ENCODE measurements around the gene KIFBP.

DNA sequence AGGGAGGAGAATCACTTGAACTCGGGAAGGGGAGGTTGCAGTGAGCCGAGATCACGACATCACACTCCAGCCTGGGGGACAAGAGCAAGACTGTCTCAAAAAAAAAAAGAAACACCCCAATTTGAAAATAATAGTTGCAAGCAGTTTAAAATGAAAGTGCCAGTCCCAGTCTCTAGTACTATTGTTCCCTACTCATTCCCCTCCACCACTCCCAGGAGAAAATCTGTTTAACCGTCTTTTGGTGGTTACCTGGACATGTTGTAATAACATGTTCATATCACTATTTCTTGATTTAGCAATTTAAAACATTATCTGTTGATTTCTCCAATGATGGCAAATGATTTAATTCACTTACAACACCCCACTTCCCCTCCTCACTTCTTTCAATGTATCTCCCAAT lies 44.7 kb downstream of the KIFBP start:
- TF ChIP-seq, protein P1, sequence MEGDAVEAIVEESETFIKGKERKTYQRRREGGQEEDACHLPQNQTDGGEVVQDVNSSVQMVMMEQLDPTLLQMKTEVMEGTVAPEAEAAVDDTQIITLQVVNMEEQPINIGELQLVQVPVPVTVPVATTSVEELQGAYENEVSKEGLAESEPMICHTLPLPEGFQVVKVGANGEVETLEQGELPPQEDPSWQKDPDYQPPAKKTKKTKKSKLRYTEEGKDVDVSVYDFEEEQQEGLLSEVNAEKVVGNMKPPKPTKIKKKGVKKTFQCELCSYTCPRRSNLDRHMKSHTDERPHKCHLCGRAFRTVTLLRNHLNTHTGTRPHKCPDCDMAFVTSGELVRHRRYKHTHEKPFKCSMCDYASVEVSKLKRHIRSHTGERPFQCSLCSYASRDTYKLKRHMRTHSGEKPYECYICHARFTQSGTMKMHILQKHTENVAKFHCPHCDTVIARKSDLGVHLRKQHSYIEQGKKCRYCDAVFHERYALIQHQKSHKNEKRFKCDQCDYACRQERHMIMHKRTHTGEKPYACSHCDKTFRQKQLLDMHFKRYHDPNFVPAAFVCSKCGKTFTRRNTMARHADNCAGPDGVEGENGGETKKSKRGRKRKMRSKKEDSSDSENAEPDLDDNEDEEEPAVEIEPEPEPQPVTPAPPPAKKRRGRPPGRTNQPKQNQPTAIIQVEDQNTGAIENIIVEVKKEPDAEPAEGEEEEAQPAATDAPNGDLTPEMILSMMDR (IDR thresholded peaks at IDR 0.05), result no peak
- no peak for TF ChIP-seq POLR2A (IDR thresholded peaks at IDR 0.05)
- TF ChIP-seq POLR2AphosphoS5 (IDR thresholded peaks at IDR 0.05), result no peak

Data from transverse colon (tissue), 4 donors.